ENCODE measurements around the gene RASGRF2.

Gene RASGRF2

GRCh38 chr5:81140943-81141342, 180.8 kb downstream of the RASGRF2 start:
- Histone ChIP-seq H3K9me2 (replicated peaks; ENCODE audit: low read depth, low read length) (no peaks in the 10 kb centered on the region), H3K4me3 (ENCODE audit: low read length, poor library complexity, severe bottlenecking) (no peak overlapping the region), H3K36me3 (ENCODE audit: insufficient read depth, low read length) (no peaks in the 10 kb centered on the region), H3K9me3 (ENCODE audit: insufficient read depth, low read depth, low read length) (no peaks in the 10 kb centered on the region), H2AFZ (ENCODE audit: low read length) (0 out of 2 replicates have a peak overlapping the region, but pooled peaks have one; percentile 15), H3K4me2 (ENCODE audit: low read depth, low read length, poor library complexity, severe bottlenecking) (no peak overlapping the region), H3K4me1 (ENCODE audit: insufficient read depth, low read length, poor library complexity, severe bottlenecking) (no peaks in the 10 kb centered on the region), H3K27me3 (ENCODE audit: insufficient read depth, low read length, poor library complexity, severe bottlenecking) (no peaks in the 10 kb centered on the region), H3K9ac (ENCODE audit: low read depth, low read length, poor library complexity, severe bottlenecking) (no peak overlapping the region), H4K20me1 (ENCODE audit: insufficient read depth, low read length, poor library complexity, severe bottlenecking) (no peaks in the 10 kb centered on the region), H3K79me2 (ENCODE audit: insufficient read depth, low read length) (no peaks in the 10 kb centered on the region), H3F3A (ENCODE audit: low read depth) (no peaks in the 10 kb centered on the region)
- TF ChIP-seq CTCF (conservative IDR thresholded peaks at IDR 0.05; ENCODE audit: low read length) (no peak), EZH2phosphoT487 (IDR thresholded peaks at IDR 0.05; ENCODE audit: borderline replicate concordance) (no peak)

- no peak for TF ChIP-seq EZH2phosphoT487 (IDR thresholded peaks at IDR 0.05; ENCODE audit: borderline replicate concordance)
- TF ChIP-seq CTCF (conservative IDR thresholded peaks at IDR 0.05; ENCODE audit: low read length): no peak
- Histone ChIP-seq H3K9me2 (replicated peaks; ENCODE audit: low read depth, low read length) (no peaks in the 10 kb centered on the region), H3K4me2 (ENCODE audit: low read depth, low read length, poor library complexity, severe bottlenecking) (no peak overlapping the region), H3K9ac (ENCODE audit: low read depth, low read length, poor library complexity, severe bottlenecking) (no peak overlapping the region), H3K4me1 (ENCODE audit: insufficient read depth, low read length, poor library complexity, severe bottlenecking) (peaks cover 4% of the 10 kb centered on the region), H3K36me3 (ENCODE audit: insufficient read depth, low read length) (no peaks in the 10 kb centered on the region), H3K4me3 (ENCODE audit: low read length, poor library complexity, severe bottlenecking) (no peak overlapping the region), H4K20me1 (ENCODE audit: insufficient read depth, low read length, poor library complexity, severe bottlenecking) (no peaks in the 10 kb centered on the region), H3F3A (ENCODE audit: low read depth) (no peaks in the 10 kb centered on the region), H3K27me3 (ENCODE audit: insufficient read depth, low read length, poor library complexity, severe bottlenecking) (no peaks in the 10 kb centered on the region), H3K79me2 (ENCODE audit: insufficient read depth, low read length) (no peaks in the 10 kb centered on the region), H3K9me3 (ENCODE audit: insufficient read depth, low read depth, low read length) (no peaks in the 10 kb centered on the region), H2AFZ (ENCODE audit: low read length) (no peak overlapping the region)
Measured at GRCh38 chr5:81142108-81142507, 181.9 kb downstream of the RASGRF2 start.

GRCh38 chr5:81145329-81145935, 185.3 kb downstream of the RASGRF2 start:
- H4K20me1 ChIP-seq (ENCODE audit: insufficient read depth, low read length, poor library complexity, severe bottlenecking): no peaks in the 10 kb centered on the region
- no peaks in the 10 kb centered on the region for H3K79me2 ChIP-seq (ENCODE audit: insufficient read depth, low read length)
- no peaks in the 10 kb centered on the region for H3K36me3 ChIP-seq (ENCODE audit: insufficient read depth, low read length)
- no peaks in the 10 kb centered on the region for H3K9me3 ChIP-seq (ENCODE audit: insufficient read depth, low read depth, low read length)
- peaks cover 18% of the 10 kb centered on the region for H3K4me1 ChIP-seq (ENCODE audit: insufficient read depth, low read length, poor library complexity, severe bottlenecking)
- no peak overlapping the region for H2AFZ ChIP-seq (ENCODE audit: low read length)
- H3K4me3 ChIP-seq (ENCODE audit: low read length, poor library complexity, severe bottlenecking): no peak overlapping the region
- H3K27me3 ChIP-seq (ENCODE audit: insufficient read depth, low read length, poor library complexity, severe bottlenecking): no peaks in the 10 kb centered on the region
- TF ChIP-seq EZH2phosphoT487 (IDR thresholded peaks at IDR 0.05; ENCODE audit: borderline replicate concordance) (no peak), CTCF (conservative IDR thresholded peaks at IDR 0.05; ENCODE audit: low read length) (no peak)
- no peaks in the 10 kb centered on the region for H3F3A ChIP-seq (ENCODE audit: low read depth)
- no peak overlapping the region for H3K9ac ChIP-seq (ENCODE audit: low read depth, low read length, poor library complexity, severe bottlenecking)
- H3K9me2 ChIP-seq (replicated peaks; ENCODE audit: low read depth, low read length): no peaks in the 10 kb centered on the region
- no peak overlapping the region for H3K4me2 ChIP-seq (ENCODE audit: low read depth, low read length, poor library complexity, severe bottlenecking)

All from Loucy (cell line).